Activated CD4-positive, alpha-beta T cell treated with anti-CD3 and anti-CD28 coated beads, Interleukin-2, amount 50 U/mL, for 24 hours (primary cell): ENCODE data around the gene MAML3.
A peak's percentile ranks its signal among the peaks of the same experiment; 100 is the strongest.

Source experiments
- DNase-seq, 2 donors: peaks; one replicate each; pipeline ENCODE4 v3.0.0-alpha.2; 2020; ENCODE audit warnings: low read depth in 1 of 2, low spot score in 1 of 2

Gene MAML3

DNA sequence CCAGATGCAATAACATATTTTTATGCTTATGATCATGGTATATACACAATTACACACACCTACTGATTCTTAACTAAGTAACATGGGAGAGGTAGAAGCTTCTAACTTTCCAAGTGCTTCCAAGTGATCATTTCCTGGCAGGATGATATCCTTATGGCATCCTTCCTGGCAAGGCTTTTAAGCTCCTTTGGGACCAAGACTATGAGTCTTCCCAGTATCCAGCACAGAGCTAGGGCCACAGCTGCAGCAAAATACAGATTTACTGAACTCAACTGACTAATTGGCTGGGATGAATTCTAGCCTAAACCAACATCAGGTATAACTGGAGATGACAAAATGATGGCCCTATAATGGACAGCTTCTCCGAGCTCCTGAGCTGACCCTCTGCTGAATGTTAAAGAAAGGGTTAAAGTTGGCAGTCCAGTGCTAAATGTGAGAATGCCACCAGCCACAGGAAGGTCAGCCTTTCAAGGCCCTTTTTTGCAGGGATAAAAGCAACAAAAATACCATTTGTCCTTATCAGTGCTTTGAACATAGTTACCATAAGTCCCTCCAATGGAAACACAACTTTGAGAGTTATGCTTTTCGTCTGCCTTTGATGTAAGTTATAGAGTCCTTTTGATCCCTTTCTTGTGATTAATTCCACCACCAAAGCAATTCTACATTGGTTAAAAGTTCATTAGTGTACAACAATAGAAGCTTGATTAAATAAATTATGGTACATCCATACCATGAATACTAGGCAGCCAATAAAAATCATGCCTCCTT is 415.0 kb downstream of the MAML3 start:
- no peak for DNase-seq

DNA sequence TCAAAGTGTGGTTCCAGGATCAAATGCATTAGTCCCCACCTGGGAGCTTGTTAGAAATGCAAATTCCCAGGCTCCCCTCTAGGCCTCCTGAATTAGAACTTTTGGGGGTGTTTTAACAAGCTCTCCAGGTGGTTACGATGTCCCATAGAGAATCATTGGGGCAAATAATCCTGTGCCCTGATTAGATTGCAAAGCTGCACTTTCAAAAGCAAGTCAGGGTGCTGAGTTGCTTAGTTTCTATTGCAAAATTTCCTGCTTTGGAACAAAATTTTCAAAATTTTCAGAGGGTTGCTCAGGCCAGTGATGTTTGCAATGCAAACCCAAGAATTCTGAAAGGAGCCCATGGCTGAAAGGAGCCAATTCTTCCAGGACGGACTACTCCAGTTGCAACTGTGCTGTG is 417.3 kb downstream of the MAML3 start:
- no peak for DNase-seq

DNA sequence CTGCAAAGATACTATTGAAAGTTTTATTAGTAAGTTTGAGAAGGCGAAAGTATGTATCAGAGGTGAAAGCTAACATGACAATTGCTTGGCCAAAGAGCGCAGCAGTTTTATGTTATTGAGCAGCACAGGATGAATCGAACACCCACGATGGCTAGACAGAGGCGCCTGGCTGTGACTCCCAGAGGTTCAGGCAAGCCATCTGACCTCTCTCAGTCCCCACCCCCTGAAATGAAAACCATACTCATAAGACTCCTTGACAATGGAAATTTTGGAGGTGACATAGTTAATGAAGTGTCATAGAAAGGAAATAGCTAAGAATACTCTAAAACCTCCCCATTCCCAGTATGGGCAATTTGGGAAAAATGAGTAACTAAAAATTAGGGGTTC is 417.7 kb downstream of the MAML3 start:
- no peak for DNase-seq

DNA sequence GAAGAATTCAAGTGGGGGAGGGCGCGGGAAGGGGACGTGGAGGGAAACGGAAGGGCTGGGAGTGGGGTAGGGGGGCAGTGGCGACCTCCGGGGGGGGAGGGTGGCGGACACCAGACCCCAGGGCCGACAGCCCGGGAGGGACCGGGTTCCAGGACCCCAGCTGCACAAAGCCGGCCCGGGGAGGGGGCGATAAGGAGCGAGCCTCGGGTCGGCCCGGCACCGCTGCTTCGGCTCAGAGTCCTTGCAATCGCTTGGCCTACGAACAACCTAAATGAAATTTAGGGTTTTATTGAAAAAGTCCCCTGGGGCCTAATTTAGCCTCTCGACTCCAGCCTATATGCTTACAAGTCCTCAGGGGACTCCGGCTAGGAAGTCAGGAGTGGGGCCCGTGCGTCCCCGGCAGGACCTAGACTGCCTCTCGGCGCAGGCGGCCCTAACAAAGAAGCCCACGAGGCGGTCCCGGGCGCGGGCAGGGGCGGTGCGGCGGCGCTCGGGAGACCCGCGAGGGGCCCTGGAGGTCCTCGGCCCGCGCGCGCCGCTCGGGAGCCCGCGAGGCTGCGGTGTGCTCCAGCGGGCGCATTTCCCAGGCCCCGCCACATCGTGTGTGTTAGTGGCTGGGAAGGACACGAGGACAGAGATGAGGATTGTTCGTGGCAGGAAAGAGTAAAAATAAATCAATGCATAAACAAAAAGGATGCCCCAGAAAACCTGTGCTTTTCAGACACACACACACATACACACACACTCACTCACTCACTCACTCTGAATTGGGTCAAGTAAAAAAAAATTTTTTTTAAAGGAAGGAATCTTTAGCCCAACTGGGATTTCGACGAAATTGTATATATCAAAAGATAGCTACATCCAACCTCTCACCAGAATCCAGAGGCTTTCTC is 418.4 kb downstream of the MAML3 start:
- DNase-seq = no peak

DNA sequence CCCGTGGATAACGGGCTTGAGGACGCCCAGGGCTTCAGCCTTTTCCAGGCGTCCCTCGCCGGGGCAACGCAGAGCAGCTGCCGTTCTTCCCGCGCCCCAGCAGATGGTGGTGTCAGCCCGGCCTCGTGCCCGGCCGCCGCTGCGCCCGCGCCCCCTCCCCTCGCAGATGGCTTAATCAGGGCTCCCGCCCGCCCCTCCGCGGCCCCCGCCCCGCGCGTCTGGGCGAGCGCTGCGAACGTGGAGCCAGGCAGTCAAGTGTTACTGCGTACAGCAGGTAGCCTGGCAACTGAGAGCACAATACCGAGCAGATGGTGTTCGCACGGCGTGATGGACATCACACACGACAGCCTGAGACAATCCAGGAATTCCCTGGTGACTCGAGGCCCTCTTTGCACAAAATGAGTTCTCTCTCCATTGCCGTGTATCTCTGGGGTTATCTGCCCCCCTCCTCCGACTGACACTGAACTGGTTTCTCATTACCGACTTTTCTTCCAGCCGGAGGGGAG is 419.1 kb downstream of the MAML3 start:
- DNase-seq = peak; percentile 9 to 35

DNA sequence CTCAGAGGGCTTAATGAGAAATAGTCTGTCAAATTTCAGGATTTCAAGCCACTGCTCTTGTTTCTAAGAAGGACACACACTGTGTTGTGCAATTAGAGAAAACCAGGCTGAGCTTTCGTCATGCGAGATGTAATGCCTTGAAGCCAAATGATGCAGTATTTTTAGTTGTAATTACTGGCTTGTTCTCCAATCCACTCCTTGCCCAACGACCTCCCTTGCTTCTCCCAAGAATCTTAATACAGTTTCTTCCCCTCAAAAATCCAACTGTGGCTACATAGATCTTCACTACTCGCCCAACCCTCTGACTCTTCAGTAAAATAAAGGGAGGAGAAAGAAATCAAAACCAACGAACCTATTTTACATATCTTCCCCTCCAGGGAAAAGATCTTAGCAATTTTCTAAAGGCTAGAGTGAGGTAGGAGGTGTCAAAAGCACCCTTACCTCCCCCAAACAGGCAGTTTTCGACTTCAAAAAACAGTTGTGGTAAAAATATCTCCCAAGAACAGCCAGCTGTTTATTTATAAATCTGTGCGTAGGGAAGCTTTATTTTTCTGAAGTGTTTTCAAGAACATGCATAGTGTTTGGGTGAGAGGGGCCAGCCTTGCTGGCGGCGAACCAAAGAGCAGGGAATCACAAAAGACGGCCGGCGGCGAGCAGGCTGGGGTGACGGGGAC is 419.6 kb downstream of the MAML3 start:
- DNase-seq = no peak

DNA sequence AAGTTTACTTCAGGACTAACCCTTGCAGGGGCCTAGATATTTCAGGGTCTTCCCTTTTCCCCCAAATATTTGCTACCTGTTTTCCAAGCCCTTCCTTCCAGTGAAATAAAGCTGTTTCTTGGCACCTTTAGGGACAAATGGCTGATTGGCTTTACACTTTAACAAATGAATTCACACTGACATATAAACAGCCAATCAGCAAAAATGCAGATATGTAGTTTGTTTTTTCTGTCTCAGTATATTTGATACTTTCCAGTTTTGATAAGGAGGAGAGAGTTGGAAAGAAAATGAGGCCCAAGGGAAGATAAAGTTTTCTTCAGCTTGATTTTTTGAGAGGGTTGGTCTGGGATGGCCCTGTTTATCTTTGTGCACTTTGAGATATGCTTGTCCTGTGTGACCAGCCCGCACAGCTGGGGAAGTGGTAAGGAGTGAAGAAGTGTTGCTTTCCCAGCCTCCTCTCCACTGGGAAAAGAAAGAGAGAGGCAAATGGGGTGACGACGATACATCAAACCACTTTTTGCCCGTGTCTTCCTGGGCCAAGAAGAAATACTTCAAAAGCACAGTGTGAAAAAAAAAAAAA is 420.9 kb downstream of the MAML3 start:
- DNase-seq = no peak

DNA sequence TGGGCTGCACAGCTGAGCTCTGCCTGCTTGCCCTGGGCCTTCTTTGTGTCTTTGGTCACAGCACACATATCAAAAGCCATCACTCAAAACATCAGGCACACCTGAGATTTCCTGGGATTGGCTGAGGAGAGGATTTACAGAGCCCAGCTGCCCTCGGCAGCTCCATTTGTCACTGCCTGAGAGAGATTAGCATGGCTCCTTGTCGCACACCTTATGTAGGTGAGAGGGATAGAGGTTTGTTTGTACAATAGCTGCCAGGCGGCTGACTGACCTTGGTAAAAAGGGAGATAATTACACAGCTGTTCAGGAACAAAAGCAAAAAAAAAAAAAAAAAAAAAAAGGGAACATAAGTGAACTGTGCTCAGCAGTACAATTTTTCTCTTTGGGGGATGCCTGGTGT is 425.1 kb downstream of the MAML3 start:
- no peak for DNase-seq

DNA sequence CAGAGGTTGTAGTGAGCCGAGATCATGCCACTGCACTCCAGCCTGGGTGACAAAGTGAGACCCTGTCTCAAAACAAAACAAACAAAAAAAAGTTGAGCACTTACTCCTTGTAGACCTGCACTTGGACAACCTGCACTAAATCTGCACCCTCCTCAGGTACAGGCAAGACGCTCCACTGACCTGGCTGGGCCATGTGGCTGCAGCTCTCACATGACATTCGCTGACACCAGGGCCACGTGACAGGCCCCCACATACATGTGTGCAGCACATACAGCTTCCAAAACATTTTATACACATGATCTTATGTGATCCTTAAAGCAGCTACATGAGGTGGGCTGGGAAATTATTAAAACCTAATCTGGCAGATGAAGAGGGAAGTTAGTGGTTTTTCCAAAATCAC is 425.8 kb downstream of the MAML3 start:
- DNase-seq = no peak

DNA sequence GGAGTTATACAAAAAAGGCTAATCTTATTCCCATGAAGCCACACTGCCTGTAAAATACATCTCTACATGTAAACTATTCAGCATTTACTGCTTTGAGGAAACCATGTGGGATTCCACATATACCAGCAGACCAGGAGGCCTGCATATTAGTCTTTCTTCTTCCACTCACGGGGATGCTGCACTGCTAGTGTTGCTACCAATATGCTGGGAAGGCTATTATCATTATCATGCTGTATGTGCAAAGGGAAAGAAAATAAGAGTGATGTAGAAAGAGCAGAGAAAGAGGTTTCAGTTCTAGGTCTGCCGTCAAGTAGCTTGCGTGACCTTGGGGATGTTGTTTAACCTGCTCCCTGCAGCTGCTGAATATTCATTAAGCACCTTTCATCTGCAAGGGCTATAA is 427.4 kb downstream of the MAML3 start:
- no peak for DNase-seq

DNA sequence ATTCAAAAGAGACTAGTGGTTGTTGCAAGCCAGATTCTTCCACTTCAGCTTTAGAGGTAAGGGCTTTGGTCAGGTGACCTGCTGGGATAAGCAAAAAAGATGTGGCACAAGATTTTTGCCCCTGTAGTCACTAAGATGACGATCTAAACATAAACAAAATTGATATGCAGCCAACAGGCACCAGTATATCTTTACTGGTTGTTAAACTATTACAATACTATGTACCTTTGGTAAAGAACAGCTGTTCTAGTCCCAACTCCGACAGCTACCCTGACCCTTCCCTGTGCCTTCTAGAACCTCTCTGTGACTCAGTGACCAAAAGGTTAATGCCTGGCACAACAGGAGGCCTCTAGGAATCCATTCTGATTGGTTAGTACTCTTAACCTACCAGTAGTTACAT is 428.7 kb downstream of the MAML3 start:
- DNase-seq = no peak

DNA sequence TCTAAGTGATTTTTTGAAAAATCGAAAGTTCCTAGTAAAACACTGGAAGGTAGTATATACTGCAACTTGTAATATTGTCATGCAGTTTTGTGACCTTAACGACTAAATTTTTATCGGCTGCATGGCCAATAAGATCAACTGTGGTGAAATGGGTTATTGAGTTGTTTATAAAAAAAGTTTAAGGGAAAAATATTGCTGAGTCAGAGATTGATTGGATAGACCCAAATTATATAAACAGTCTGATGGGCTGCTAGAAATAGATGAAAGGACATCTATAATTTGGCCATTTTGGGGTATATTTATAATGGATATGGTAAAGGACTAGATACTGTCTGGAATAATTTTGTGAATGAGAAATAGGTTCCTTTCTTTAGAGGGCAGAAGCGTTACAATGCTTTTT is 432.2 kb downstream of the MAML3 start:
- no peak for DNase-seq

DNA sequence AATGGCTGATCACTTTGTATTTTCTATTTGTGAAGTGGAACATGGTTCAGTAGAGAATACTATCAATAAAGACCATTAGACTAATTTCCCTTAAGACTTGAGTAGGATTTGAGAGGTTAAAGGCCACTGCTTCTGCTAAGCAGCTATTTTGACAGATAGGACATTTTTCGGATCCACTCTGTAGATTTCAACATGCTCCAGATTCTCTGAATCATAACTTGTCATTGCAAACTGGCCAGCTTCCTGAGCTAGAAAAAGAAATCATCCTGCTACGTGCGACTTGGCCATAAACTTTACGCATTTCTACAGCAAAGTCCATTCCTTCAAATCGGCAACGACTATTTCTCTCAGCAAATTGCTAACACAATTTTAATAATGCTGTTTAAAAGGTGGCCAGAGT is 433.2 kb downstream of the MAML3 start:
- DNase-seq = no peak

DNA sequence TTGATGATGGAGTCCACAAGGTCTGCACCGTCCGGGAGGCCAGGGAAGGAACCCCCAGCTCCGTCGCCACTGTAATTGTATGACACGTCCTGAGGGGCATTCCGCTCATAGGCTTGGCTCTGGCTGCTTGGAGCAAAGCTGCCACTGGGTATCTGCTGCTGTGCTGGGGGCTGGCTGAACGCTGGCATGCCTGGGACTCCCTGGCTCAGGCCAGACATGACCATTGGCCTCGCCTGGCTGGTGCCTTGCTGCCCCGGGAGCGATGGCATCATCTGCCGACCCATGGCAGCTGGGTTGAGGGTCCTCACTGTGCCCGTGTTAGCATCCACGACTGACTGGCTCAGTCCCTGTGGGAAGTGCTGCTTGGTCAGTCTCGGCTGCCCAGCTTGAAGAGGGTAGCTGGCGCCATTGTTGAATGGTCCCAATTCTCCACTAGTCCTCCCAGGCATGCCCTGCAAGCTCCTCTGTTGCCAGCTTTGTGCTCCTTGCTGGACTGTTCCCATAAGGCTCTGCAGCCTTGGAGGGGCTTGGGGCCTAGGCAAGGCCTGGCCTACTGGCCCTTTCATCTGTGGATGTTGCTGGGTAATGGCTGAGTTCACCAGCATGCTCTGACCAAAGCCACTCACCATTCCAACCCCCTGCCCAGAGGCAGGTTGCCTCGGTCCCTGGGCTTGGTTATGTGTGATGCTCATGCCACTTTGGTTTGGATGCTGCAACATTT is 434.4 kb downstream of the MAML3 start:
- DNase-seq = no peak

DNA sequence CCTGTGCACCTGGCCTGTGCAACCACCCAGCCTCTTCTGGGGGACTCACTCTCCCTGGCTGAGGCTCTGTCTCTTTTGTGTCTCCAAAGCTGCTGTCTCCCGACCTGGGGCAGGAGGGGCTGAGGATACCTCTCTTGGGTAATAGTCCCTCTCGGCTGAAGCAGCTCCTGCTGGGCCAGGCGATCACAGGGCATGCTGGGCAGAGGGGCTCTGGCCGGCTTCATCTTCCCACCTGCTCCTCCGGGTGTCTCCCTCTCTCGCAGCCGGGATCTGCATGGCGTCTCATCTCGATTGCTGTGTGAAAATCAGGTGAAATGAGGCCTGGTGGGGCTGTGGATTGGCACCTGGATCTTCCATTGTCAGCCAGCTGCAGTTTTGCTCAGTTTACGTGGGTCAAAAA is 435.2 kb downstream of the MAML3 start:
- no peak for DNase-seq

DNA sequence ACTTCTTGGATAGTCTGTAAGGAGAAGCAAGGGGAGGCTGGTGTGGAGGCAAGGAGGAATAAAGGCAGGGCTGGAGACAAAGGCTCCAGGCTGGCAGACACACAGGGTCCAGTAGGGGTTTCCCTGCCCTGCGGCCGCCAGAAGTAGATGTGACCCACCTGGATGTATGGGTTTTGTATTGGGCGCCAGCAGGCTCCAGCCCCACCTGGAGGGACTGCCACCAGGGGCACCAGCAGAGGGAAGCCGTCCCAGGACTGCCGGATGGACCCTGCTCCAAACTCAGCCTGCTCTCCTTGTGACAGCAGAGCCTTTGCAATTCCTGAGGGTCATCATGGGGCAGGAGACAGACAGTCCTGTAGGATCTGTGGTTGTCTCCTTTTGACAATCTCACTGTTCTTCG is 435.6 kb downstream of the MAML3 start:
- no peak for DNase-seq

DNA sequence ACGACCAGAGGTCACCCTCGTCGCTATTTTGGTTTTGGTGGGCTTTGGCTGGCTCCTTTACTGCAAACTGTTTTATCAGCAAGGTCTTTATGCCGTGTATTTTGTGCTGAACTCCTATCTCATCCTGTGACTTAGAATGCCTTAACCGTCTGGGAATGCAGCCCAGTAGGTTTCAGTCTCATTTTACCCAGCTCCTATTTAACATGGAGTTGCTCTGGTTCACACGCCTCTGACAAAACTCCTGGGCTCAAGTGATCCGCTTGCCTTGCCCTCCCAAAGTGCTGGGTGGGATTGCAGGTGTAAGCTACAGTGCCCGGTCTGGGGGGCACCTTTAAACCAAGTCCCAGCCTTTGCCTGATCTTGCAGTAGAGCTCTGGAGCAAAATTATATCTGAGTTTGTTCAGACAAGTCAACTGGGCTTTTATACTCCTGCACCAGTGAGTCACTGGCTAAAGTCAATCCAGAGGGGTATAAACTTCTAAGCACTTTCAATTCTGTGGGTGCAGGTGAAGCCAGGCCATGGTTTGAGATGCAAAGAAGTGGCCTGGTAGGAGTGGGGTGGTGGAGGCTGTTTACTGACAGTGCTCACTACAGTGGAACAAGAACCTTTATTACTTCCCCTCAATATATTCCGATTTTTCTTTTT is 438.1 kb downstream of the MAML3 start:
- DNase-seq = no peak

DNA sequence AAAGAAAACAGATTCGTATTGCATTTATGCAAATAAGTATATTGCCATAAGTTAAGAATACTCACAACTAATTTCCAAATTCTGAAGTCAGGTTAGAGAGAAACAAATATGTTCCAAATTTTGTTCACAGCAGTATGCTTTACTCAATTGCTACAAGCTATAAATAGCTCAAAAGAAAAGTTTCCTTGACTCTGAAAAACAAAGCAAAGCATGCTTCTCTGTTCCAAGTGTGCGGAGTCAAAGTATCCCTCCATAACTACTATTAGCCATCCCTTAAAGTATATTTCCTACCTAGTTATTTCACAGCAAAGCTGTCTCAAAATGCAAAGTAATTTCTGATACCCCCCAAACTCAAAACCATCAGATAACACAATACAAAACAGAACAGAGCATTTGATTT is 441.1 kb downstream of the MAML3 start:
- no peak for DNase-seq

DNA sequence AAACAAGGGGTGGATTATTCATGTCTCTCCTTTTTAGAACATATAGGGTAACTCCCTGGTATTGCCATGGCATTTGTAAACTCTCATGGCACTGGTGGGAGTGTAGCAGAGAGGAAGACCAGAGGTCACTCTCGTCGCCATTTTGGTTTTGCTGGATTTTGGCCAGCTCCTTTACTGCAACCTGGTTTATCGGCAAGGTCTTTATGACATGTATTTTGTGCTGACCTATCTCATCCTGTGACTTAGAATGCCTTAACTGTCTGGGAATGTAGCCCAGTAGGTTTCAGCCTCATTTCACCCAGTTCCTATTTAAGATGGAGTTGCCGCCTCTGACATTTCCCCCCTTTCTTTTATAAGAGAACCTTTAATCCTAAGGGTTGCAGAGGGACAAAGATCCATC is 442.5 kb downstream of the MAML3 start:
- DNase-seq = no peak

DNA sequence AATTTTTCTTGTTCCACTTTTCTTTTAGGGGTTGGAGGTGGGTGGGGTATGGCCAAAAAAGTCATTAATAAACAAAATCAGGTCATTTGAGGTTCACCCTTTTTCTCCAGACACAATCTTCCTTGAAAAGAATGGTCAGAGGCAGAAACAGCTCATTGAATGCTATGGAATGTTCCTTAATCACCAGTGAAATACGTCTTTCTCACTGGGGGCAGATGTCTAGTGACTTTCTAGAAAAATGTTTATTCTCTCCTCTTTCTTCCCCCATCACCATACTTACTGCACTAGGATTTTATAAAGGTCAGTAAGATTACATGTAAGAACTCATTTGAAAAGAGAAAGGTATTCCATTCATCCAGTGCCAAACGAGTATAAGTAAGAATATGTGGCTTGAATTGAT is 443.9 kb downstream of the MAML3 start:
- no peak for DNase-seq
